NCI-H146 treated with DMSO at 0.1 percent for 48 hours (cell line): ENCODE data around the gene NUCB1.

ENCODE experiments used
- DNase-seq: peaks from one replicate; lab custom pipeline; 2025; ENCODE audit not compliant: unreplicated experiment; lab: John Stamatoyannopoulos, UW

Gene NUCB1

GRCh38 chr19:48961673-48962028, 61.5 kb downstream of the NUCB1 start:
- DNase-seq = no peak

GRCh38 chr19:48962029-48962848, 62.1 kb downstream of the NUCB1 start:
- DNase-seq = no peak

GRCh38 chr19:48962849-48963165, 62.7 kb downstream of the NUCB1 start:
- no peak for DNase-seq

- DNase-seq = no peak
Observed at GRCh38 chr19:48963371-48964204, 63.5 kb downstream of the NUCB1 start.

GRCh38 chr19:48964205-48965039, 64.3 kb downstream of the NUCB1 start:
- DNase-seq = no peak

- peak; percentile 88 for DNase-seq
Observed at GRCh38 chr19:48965040-48965805, 65.1 kb downstream of the NUCB1 start, which contains the start of gene FTL. TSS of gene FTL (plus strand) at chr19:48965309. CDS start at chr19:48965508, 199 bp downstream.

GRCh38 chr19:48965806-48966540, 65.9 kb downstream of the NUCB1 start:
- peak; percentile 86 for DNase-seq

GRCh38 chr19:48966541-48967345, 66.6 kb downstream of the NUCB1 start:
- no peak for DNase-seq

GRCh38 chr19:48967346-48968178, 67.5 kb downstream of the NUCB1 start:
- DNase-seq = no peak

- no peak for DNase-seq
Observed at GRCh38 chr19:48968179-48968661, 68.1 kb downstream of the NUCB1 start.

GRCh38 chr19:48968813-48969218, 68.7 kb downstream of the NUCB1 start:
- no peak for DNase-seq

GRCh38 chr19:48969276-48970138, 69.4 kb downstream of the NUCB1 start:
- DNase-seq = no peak

GRCh38 chr19:48970139-48970766, 70.1 kb downstream of the NUCB1 start:
- DNase-seq = no peak

- no peak for DNase-seq
Observed at GRCh38 chr19:48970923-48971395, 70.8 kb downstream of the NUCB1 start.
